PC-3 (cell line): ENCODE results near the gene AP3S1. TPM values are rescaled to one million over a fixed set of nuclear protein-coding genes. Genes with fewer than 3 reads are reported as not detected.
"Not testable (repeated sequence)": the region's sequence is repeated elsewhere in the genome, so short reads cannot be mapped to it uniquely, and the experiment has no call there.

Experiments used
- ATAC-seq: fragments of 200-7000 bp; cut with Tn5 transposase; 2 replicates; pipeline ENCODE4 v1.9.1; 2020; ENCODE audit warnings: mild to moderate bottlenecking, moderate library complexity
- BruUV-seq: library from RNA; stranded (reverse); fragments of 400-500 nt; replicated peaks from 2 replicates; lab custom pipeline; 2021; lab: Mats Ljungman, UMichigan
- CTCF ChIA-PET: fragments of 300-600 bp; sonication (Branson Sonifier 250); formaldehyde crosslinking; loops from one replicate; lab custom pipeline; 2022; ENCODE audit warnings: antibody characterized with exemption; lab: Charles Lee
- POLR2A ChIA-PET: fragments of 300-600 bp; sonication (Branson Sonifier 250); formaldehyde crosslinking; loops from one replicate; lab custom pipeline; 2022; ENCODE audit warnings: antibody characterized with exemption; ENCODE audit not compliant: unreplicated experiment; lab: Charles Lee
- DNase-seq: peaks from one replicate; pipeline ENCODE4 v3.0.0-alpha.2; 2015
- H2AFZ ChIP-seq: fragments of 300-600 bp; sonication (generic); 2 replicates; pipeline ENCODE4 v1.6.0; 2016; ENCODE audit warnings: antibody characterized with exemption, low read length
- H3F3A ChIP-seq: fragments of 300-600 bp; sonication (generic); one replicate; pipeline ENCODE4 v1.6.0; 2017; ENCODE audit warnings: antibody characterized with exemption, low read length, control low read depth, mild to moderate bottlenecking; ENCODE audit not compliant: unreplicated experiment
- H3K27ac ChIP-seq: fragments of 300-600 bp; sonication (generic); 2 replicates; pipeline ENCODE4 v1.5.1; 2016; ENCODE audit warnings: mild to moderate bottlenecking, low read length
- H3K27me3 ChIP-seq: fragments of 300-600 bp; sonication (generic); 2 replicates; pipeline ENCODE4 v1.6.1; 2016; ENCODE audit warnings: low read length, mixed read lengths
- H3K36me3 ChIP-seq: fragments of 300-600 bp; sonication (generic); 2 replicates; pipeline ENCODE4 v1.6.1; 2016; ENCODE audit warnings: low read depth, mixed run types, low read length, mixed read lengths
- H3K4me1 ChIP-seq: fragments of 300-600 bp; sonication (generic); 2 replicates; pipeline ENCODE4 v1.5.1; 2016; ENCODE audit warnings: low read length; ENCODE audit not compliant: insufficient read depth
- H3K4me2 ChIP-seq: fragments of 300-600 bp; sonication (generic); 2 replicates; pipeline ENCODE4 v1.6.0; 2016; ENCODE audit warnings: low read length
- H3K4me3 ChIP-seq: fragments of 300-600 bp; sonication (generic); 2 replicates; pipeline ENCODE4 v1.5.1; 2016; ENCODE audit warnings: mild to moderate bottlenecking, low read length, mixed read lengths
- H3K79me2 ChIP-seq: fragments of 300-600 bp; sonication (generic); 2 replicates; pipeline ENCODE4 v1.6.1; 2017; ENCODE audit warnings: low read length, mixed read lengths
- H3K9ac ChIP-seq: fragments of 300-600 bp; sonication (generic); 2 replicates; pipeline ENCODE4 v1.6.0; 2016; ENCODE audit warnings: mild to moderate bottlenecking, low read length
- H3K9me2 ChIP-seq: fragments of 300-600 bp; sonication (generic); replicated peaks from 2 replicates; pipeline ENCODE4 v1.6.1; 2016; ENCODE audit warnings: mixed run types, low read length, mixed read lengths
- H3K9me3 ChIP-seq: fragments of 300-600 bp; sonication (generic); 2 replicates; pipeline ENCODE4 v1.6.1; 2016; ENCODE audit warnings: low read length, mixed read lengths
- H4K20me1 ChIP-seq: fragments of 300-600 bp; sonication (generic); 2 replicates; pipeline ENCODE4 v1.6.1; 2016; ENCODE audit warnings: low read length, mixed read lengths
- CTCF ChIP-seq: fragments of 300-600 bp; sonication (generic); conservative IDR thresholded peaks from 2 replicates; pipeline ENCODE4 v1.5.1; 2017; ENCODE audit warnings: antibody characterized with exemption, low read depth, mild to moderate bottlenecking, low read length
- EZH2 ChIP-seq: fragments of 300-600 bp; sonication (generic); IDR thresholded peaks from one replicate; pipeline ENCODE4 v1.6.1; 2017; ENCODE audit warnings: antibody characterized with exemption, mild to moderate bottlenecking, low read length; ENCODE audit not compliant: unreplicated experiment
- EZH2phosphoT487 ChIP-seq: fragments of 300-600 bp; sonication (generic); IDR thresholded peaks from 2 replicates; pipeline ENCODE4 v1.6.1; 2018; ENCODE audit warnings: mild to moderate bottlenecking, antibody characterized with exemption, low read length, borderline replicate concordance
- intact Hi-C: fragments of 100-400 bp; cut with micrococcal nuclease; formaldehyde crosslinking; loops from 2 replicates; pipeline ENCODE4 v1.9.0; 2023
- total RNA-seq: library from RNA; depleted of rRNA; stranded (reverse); fragments of >200 nt; gene quantifications from 2 replicates; pipeline ENCODE4 v1.2.3, GENCODE V29; 2014

AP3S1 gene
- total RNA-seq, 1 experiment from 2014 or later: 48.2 TPM

DNA sequence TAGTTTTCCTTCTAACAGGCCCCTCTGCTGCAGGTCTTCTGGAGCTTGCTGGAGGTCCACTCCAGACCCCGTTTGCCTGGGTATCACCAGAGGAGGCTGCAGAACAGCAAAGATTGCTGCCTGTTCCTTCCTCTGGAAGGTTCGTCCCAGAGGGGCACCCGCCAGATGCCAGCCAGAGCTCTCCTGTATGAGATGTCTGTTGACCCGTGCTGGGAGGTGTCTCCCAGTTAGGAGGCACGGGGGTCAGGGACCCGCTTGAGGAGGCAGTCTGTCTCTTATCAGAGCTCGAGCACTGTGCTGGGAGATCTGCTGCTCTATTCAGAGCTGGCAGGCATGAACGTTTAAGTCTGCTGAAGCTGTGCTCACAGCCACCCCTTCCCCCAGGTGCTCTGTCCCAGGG lies 40.7 kb downstream of the AP3S1 start:
- POLR2A ChIA-PET, H3K9ac ChIP-seq, H3F3A ChIP-seq, H3K79me2 ChIP-seq, DNase-seq, intact Hi-C loops, H3K36me3 ChIP-seq, H3K27ac ChIP-seq, H3K4me3 ChIP-seq, H3K9me2 ChIP-seq, BruUV-seq, H4K20me1 ChIP-seq, ATAC-seq, H3K4me1 ChIP-seq, H2AFZ ChIP-seq, H3K4me2 ChIP-seq, H3K27me3 ChIP-seq, H3K9me3 ChIP-seq: not testable (repeated sequence)
- CTCF ChIA-PET: interaction anchor here (0.6 kb wide), 1 partner anchor 167 kb away, joined by 4 read pairs; no protein-coding TSS in a partner anchor

- H3K4me1 ChIP-seq: no peaks in the 10 kb centered on the region
- ChIA-PET POLR2A (no interaction called here), CTCF (no interaction called here)
- no peak overlapping the region for H2AFZ ChIP-seq
- no peaks in the 10 kb centered on the region for H3K9me3 ChIP-seq
- H3K27me3 ChIP-seq: no peaks in the 10 kb centered on the region
- TF ChIP-seq CTCF (no peak), EZH2phosphoT487 (no peak), EZH2 (no peak)
- no peak overlapping the region for H3K9ac ChIP-seq
- H3K36me3 ChIP-seq: no peaks in the 10 kb centered on the region
- H3K79me2 ChIP-seq: no peaks in the 10 kb centered on the region
- no peak overlapping the region for H3K4me2 ChIP-seq
- no peaks in the 10 kb centered on the region for H4K20me1 ChIP-seq
- no peak overlapping the region for H3K4me3 ChIP-seq
- ATAC-seq (no peak), DNase-seq (no peak)
- H3K27ac ChIP-seq: no peak overlapping the region
- H3F3A ChIP-seq: no peaks in the 10 kb centered on the region
- BruUV-seq: no TSS peak
- H3K9me2 ChIP-seq: no peaks in the 10 kb centered on the region
- intact Hi-C loops: no loop called here
Observed at GRCh38 chr5:115884704-115885103, 43.0 kb downstream of the AP3S1 start.

DNA sequence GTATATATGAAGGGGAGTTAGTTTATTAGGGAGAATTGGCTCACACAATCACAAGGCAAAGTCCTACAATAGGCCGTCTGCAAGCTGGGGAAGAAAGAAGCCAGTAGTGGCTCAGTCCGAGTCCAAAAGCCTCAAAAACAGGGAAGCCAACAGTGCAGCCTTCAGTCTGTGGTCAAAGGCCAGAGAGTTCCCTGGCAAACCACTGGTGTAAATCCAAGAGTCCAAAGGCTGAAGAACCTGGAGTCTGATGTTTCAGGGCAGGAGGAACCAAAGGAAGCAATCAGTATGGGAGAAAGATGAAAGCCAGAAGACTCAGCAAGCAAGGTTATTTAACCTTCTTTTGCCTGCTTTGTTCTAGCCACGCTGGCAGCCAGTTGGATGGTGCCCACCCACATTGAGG lies 43.5 kb downstream of the AP3S1 start:
- H3K9me3 ChIP-seq, H3K27ac ChIP-seq, H3K4me3 ChIP-seq, DNase-seq, H3K27me3 ChIP-seq, POLR2A ChIA-PET, H3F3A ChIP-seq, ATAC-seq, H4K20me1 ChIP-seq, H3K79me2 ChIP-seq, H3K4me1 ChIP-seq, BruUV-seq, H3K4me2 ChIP-seq, H2AFZ ChIP-seq, H3K9me2 ChIP-seq, intact Hi-C loops, H3K36me3 ChIP-seq, H3K9ac ChIP-seq, CTCF ChIA-PET: not testable (repeated sequence)

- intact Hi-C loops: loop anchor here (1.0 to 2.0 kb wide), 3 partner anchors 53 to 180 kb away; partner anchors contain the start of gene ARL14EPL
- no peaks in the 10 kb centered on the region for H3K79me2 ChIP-seq
- H3K27me3 ChIP-seq: no peaks in the 10 kb centered on the region
- H3K9ac ChIP-seq: no peak overlapping the region
- no peaks in the 10 kb centered on the region for H3F3A ChIP-seq
- no peaks in the 10 kb centered on the region for H3K4me1 ChIP-seq
- ChIA-PET CTCF (interaction anchor here (0.6 to 1.3 kb wide), 7 partner anchors 34 to 710 kb away, joined by 3 to 8 read pairs (median 4); no protein-coding TSS in a partner anchor), POLR2A (interaction anchor here (0.7 kb wide), 1 partner anchor 146 kb away, joined by 5 read pairs; no protein-coding TSS in a partner anchor)
- no TSS peak for BruUV-seq
- no peak overlapping the region for H3K4me2 ChIP-seq
- H3K4me3 ChIP-seq: no peak overlapping the region
- H2AFZ ChIP-seq: no peak overlapping the region
- H4K20me1 ChIP-seq: no peaks in the 10 kb centered on the region
- H3K9me2 ChIP-seq: no peaks in the 10 kb centered on the region
- no peak overlapping the region for H3K27ac ChIP-seq
- ATAC-seq (peak; percentile 60), DNase-seq (peak; percentile 54)
- TF ChIP-seq CTCF (peak; percentile 64), EZH2phosphoT487 (no peak), EZH2 (no peak)
- H3K9me3 ChIP-seq: no peaks in the 10 kb centered on the region
- no peaks in the 10 kb centered on the region for H3K36me3 ChIP-seq
Observed at GRCh38 chr5:115888027-115888426, 46.3 kb downstream of the AP3S1 start.
